GM18507 (cell line): ENCODE measurements around the gene AGTRAP.
A peak's percentile ranks its signal among the peaks of the same experiment; 100 is the strongest.

Source experiments
- DNase-seq: peaks from one replicate; pipeline ENCODE4 v3.0.0; 2011; ENCODE audit warnings: low read depth; ENCODE audit not compliant: insufficient read length; ENCODE audit errors: extremely low spot score
- FAIRE-seq: peaks from 2 replicates; lab custom pipeline; 2011; peaks lifted over from hg19 to GRCh38; lab: Jason Lieb, UNC

Gene AGTRAP

GRCh38 chr1:11704691-11705475, 31.1 kb upstream of the AGTRAP start:
- DNase-seq (no peak), FAIRE-seq (no peak)

DNA sequence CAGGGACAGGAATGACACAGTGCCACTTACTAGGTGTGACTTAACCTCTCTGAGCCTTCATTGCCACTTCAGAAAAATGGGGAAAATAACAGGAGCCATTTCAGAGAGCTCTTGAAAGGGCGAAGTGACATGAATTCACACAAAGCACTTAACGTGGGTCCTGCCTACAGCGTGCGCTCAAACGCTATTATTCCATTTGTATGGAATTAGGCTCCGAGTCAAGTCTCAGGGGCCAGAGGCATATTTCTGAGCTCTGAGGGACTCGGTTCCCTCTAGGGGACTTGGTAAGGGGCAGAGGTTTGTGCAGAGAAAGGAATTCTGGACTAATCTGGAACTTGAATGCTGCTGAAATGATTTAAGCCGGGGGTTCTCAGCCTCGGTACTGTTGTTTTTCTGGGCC, 30.3 kb upstream of the AGTRAP start:
- DNase-seq, result no peak
- no peak for FAIRE-seq

DNA sequence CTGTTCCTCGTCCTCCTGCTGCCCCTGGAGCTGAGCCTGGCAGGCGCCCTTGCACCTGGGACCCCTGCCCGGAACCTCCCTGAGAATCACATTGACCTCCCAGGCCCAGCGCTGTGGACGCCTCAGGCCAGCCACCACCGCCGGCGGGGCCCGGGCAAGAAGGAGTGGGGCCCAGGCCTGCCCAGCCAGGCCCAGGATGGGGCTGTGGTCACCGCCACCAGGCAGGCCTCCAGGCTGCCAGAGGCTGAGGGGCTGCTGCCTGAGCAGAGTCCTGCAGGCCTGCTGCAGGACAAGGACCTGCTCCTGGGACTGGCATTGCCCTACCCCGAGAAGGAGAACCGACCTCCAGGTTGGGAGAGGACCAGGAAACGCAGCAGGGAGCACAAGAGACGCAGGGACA, 29.6 kb upstream of the AGTRAP start:
- FAIRE-seq (no peak), DNase-seq (no peak)

DNA sequence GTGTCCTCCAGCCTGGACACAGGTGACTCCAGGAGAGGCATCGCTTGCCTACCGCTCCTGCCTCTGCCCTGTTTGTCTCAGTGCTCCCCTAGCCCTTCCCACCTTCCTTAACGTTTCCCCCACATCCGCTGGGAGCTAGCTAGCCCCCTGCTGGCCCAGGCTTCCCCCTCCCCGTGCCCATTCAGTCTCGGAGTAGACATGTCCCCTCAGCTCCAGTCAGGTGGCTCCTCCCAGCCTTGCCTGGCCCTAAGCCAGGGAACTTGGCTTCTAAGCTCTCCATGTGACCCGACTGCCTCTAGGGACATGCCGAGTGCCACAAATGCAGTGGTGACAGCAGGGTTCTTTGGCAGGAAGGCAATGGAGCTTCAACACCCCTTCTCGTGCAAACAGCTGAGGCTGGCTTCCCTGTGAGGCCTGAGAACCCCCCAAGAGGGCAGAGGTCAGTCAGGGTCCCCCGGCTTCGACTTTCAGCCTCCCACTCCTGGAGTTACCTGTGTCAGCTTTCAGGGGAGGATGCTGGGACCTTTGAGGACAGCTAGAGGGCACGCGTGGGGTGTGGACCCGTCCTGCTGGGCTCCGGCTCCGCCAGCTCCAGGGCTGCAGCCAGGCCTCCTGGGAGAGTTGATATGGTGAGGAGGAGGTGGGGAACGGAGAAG, 28.2 kb upstream of the AGTRAP start:
- FAIRE-seq (no peak), DNase-seq (no peak)

GRCh38 chr1:11708554-11709350, 27.2 kb upstream of the AGTRAP start:
- no peak for FAIRE-seq
- no peak for DNase-seq

DNA sequence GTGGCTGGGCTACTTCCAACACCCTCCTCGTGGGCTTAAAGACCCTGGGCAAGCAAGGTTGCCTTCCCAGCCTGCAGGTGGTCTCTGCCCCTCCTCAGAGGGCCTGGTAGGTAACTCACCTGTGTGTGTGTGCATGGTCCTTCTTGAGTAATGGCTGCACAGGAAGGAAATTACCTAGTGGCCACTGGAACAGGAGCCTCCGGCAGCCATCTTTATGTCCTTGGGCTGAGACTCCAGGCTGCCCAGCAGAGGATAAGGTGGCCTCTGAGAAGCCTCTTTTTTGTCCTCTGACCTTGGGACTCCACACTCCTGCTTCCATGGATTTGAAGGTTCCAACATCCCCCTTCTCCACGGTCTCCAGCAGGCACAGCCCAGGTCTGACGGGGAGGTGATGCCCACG, 24.4 kb upstream of the AGTRAP start:
- FAIRE-seq (no peak), DNase-seq (no peak)

- FAIRE-seq (no peak), DNase-seq (no peak)
These were observed 23.7 kb upstream of the AGTRAP start for GRCh38 chr1:11712285-11712684.

DNA sequence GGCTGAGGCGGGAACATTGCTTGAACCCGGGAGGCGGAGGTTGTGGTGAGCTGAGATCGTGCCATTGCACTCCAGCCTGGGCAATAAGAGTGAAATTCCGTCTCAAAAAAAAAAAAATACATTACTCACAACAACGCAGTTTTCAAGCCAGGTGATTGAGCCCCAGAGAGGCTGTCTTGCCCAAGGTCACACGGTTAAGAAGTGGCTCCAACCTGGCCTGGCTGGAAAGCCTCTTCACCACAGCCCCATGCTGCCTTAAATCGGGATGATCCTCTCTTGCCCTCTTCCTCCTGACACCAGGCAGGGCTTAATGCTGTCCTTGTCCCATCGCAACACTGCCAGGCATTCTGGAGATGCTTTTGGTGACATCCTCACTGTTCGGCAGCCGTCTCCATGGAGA, 22.8 kb upstream of the AGTRAP start:
- FAIRE-seq (no peak), DNase-seq (no peak)

- DNase-seq, result no peak
- no peak for FAIRE-seq
These were observed 20.9 kb upstream of the AGTRAP start for GRCh38 chr1:11714831-11715575.

DNA sequence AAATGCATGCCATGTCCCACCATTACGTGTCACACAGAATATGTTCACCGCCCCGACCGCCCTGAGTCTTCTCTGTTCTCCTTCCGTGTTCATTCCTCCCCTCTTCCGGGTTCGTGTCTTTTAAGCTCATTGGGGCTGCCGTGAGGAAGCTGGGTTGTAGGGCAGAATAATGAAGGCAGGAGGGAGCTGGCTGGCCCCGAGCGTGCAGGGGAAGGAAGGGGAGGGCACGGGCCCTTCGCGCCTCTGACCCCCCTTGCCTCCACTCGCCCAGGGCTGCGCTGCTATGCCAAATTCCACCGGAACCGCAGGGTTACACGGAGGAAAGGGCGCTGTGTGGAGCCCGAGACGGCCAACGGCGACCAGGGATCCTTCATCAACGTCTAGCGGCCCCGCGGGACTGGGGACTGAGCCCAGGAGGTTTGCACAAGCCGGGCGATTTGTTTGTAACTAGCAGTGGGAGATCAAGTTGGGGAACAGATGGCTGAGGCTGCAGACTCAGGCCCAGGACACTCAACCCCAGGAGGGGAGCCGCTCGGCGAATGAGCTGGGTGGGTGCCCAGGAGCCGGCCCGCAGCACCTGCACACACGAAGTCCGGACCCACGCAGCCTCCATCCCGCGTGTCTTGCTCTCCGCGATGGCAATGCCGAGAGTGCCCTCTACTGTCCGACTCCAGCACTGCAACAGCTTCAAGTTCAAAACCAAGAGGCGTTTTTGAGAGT, 16.5 kb upstream of the AGTRAP start:
- FAIRE-seq, result peak; percentile 87
- DNase-seq, result peak; percentile 75

DNA sequence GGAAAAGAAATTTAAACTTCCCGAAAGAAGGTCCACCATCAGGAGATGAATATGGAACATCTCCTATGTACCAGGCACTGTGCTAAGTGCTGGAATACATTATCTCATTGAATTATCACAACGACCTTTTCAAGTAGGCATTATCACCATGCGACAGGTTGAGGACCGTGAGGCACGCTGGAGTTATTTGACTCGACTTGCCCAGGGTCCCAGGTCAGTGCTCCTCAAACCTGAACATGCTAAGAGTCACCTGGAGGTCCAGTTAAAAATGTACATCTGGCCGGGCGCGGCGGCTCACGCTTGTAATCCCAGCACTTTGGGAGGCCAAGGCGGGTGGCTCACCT, 15.9 kb upstream of the AGTRAP start:
- DNase-seq (no peak), FAIRE-seq (no peak)

DNA sequence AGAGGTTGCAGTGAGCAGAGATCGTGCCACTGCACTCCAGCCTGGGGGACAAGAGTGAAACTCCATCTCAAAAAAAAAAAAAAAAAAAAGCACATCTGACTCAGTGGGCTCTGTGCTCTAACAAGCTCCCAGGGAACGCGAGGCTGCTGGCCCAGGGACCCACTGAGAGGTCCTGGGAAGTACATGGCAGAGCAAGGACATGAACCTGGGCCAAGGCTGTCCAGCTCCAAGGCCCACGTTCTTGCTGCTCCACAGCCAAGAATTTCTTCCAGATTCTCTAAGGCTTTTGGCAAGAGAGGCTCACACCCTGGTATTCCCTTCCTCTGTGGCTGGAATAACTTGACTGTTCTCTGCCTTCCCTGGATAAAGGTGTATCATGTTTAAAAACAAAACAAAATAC, 15.4 kb upstream of the AGTRAP start:
- FAIRE-seq (no peak), DNase-seq (no peak)

DNA sequence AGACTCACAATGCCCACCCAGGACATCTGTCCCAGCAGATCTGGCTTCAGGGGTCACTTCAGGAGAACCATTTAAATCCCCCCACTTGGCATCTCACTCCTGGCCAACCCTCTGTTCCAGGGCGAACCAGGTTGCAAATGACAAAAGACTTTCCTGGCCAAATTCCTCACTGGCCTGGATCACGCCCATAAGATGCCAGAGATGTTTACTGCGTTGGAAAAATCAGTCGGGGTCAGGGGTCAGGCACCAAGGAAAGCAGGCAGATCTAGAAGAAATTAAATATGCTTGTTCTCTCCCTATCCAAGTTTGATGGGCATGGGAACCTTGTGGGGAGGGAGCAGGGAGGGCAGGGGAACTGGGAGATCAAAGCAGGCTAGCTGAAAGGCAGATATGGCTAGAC, 14.6 kb upstream of the AGTRAP start:
- no peak for FAIRE-seq

DNA sequence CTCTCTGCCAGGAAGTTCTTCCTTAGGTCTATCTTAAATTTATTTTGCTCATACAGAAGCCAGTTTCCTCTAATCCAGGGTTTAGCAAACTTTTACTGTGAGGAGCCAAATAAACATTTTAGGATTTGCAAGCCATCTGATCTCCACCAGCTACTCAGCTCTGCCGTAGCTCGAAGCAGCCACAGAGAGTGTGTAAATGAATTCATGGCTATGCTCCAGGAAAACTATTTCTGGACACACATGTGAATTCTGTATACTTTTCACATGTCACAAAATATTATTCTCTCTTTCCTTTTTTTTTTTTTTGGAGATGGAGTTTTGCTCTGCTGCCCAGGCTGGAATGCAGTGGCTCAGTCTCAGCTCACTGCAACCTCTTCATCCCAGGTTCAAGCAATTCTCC, 13.4 kb upstream of the AGTRAP start:
- FAIRE-seq (no peak), DNase-seq (no peak)

More for the DNA sequence above, 14.6 kb upstream of the AGTRAP start:
- DNase-seq, result no peak

DNA sequence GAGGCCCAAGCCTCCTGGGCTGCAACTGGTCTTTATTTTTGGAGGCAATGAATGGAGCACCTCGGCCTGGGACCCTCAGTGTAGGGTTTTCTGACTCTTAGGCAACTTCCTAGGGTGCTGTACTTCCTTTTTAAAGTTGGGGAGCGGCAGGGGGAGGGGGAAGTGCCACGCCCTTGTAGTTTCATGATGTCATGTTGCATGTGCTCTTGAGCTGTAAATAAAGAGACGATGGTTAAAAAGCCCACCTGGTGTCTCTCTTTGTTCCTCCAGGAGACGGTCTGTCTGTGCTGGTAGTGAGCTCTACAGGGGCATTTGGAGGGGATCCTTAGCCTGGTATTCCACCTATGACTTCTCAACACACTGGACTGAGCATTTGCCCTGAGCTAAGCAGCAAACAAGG, 10.3 kb upstream of the AGTRAP start:
- DNase-seq (no peak), FAIRE-seq (no peak)

GRCh38 chr1:11727119-11727518, 8.8 kb upstream of the AGTRAP start:
- no peak for FAIRE-seq
- DNase-seq, result no peak

GRCh38 chr1:11728126-11728806, 7.7 kb upstream of the AGTRAP start:
- no peak for DNase-seq
- FAIRE-seq, result no peak

DNA sequence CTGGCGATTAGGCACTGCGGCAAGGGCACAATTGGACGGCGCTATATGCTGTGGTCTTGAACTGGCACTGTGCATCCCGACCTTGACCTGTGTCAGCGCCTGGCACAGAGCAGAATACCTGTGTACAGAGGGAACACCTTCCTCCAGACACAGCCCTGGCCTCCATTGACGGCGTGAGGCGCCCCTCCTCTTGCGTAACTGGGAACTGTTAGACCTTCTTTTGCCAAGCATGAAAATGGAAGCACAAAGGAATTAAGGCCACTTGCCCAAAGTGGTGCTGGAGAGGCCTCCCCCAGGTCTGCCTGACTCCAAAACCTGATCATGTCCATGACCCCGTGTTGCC, 6.8 kb upstream of the AGTRAP start:
- DNase-seq (no peak), FAIRE-seq (no peak)
